Nephron progenitor cell (in vitro differentiated cells): ENCODE data around the gene SEZ6L.
A peak's percentile ranks its signal among the peaks of the same experiment; 100 is the strongest.

ENCODE experiments used
- DNase-seq: peaks from one replicate; pipeline ENCODE4 v3.0.0; 2021
- H3K27ac Mint-ChIP-seq: 2 replicates; pipeline ENCODE4 v1.8.0; 2021; ENCODE audit warnings: mild to moderate bottlenecking, moderate library complexity, mixed read lengths
- H3K27me3 Mint-ChIP-seq: 2 replicates; pipeline ENCODE4 v1.8.0; 2021; ENCODE audit warnings: mild to moderate bottlenecking, low read depth, mixed read lengths; ENCODE audit not compliant: poor library complexity
- H3K36me3 Mint-ChIP-seq: 2 replicates; pipeline ENCODE4 v1.8.0; 2021; ENCODE audit warnings: low read depth, mixed read lengths
- H3K4me1 Mint-ChIP-seq: 2 replicates; pipeline ENCODE4 v1.8.0; 2021; ENCODE audit warnings: mixed read lengths
- H3K4me3 Mint-ChIP-seq: 2 replicates; pipeline ENCODE4 v1.8.0; 2021; ENCODE audit warnings: mild to moderate bottlenecking, moderate library complexity, mixed read lengths
- H3K9me3 Mint-ChIP-seq: 2 replicates; pipeline ENCODE4 v1.8.0; 2021; ENCODE audit warnings: mild to moderate bottlenecking, moderate library complexity, mixed read lengths
- TF ChIP-seq, protein P1 (sequence below): fragments of 200-600 bp; sonication (generic); IDR thresholded peaks from 2 replicates; pipeline ENCODE4 v1.5.0; 2021; ENCODE audit warnings: antibody characterized with exemption

The SEZ6L gene

DNA sequence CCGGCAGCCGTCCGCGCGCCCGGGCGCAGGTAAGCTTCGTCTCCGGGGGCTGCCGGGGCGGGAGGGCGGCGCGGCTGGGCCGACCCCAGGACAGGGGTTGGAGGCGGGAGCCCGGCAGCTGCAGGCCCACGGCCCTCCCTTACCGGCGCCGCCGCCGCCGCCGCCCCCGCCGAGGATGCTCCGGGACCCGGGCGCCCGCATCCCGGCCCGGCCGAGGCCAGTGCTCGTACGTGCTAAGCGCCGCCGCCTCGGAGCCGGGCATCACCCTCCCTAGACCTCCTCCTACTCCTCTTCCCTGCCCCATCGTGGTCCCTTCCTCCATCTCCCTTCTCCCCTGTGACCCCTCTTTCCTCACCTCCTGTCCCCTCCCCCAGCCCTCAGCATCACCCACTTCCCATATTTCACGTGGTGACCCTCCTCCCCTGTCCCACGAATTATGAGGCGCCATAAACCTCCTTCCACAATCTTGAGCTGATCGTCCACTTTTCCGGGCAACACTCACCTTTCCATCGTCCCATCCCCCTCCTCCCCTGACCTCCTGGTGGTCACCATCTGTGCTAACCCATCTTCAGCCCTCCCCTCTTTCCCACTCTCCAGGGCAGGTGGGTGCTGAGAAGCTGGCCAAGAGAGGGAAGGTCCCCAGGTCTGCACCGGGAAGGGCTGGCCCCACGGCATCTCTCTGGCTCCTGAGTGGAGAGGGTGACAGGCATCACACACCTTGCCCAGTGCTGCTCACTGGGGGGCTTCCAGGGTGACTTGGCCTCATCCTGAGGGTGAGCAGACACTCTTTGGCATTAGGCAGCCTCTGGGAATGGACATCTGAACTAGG lies 260.4 kb downstream of the SEZ6L start:
- Mint-ChIP-seq H3K27ac (no peak overlapping the region), H3K4me3 (peak overlapping the region; percentile 87), H3K36me3 (no peaks in the 10 kb centered on the region), H3K4me1 (peaks cover 26% of the 10 kb centered on the region), H3K27me3 (peaks cover 56% of the 10 kb centered on the region), H3K9me3 (peaks cover 3% of the 10 kb centered on the region)
- peak; percentile 35 for DNase-seq
- TF ChIP-seq, protein P1, sequence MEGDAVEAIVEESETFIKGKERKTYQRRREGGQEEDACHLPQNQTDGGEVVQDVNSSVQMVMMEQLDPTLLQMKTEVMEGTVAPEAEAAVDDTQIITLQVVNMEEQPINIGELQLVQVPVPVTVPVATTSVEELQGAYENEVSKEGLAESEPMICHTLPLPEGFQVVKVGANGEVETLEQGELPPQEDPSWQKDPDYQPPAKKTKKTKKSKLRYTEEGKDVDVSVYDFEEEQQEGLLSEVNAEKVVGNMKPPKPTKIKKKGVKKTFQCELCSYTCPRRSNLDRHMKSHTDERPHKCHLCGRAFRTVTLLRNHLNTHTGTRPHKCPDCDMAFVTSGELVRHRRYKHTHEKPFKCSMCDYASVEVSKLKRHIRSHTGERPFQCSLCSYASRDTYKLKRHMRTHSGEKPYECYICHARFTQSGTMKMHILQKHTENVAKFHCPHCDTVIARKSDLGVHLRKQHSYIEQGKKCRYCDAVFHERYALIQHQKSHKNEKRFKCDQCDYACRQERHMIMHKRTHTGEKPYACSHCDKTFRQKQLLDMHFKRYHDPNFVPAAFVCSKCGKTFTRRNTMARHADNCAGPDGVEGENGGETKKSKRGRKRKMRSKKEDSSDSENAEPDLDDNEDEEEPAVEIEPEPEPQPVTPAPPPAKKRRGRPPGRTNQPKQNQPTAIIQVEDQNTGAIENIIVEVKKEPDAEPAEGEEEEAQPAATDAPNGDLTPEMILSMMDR = no peak

DNA sequence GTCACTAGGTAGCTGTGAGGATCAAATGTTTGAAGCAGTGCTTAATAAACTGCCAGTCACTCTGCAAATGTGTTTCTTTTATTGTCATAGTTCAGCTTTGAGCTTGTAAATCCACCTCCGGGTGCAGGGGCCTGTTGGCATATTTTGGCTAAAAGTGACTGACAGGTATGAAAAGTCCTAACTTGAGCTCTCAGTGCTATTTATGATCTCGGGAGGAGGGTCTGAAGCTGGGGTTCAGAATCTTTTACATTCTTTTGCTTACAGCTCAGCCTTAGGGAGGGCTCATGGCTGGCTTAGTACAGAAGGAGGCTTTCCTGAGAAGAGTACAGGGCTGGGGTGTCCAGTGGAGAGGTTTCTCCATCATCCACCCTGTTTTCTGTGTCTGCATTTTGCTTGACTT lies 261.3 kb downstream of the SEZ6L start:
- Mint-ChIP-seq H3K27ac (no peak overlapping the region), H3K36me3 (no peaks in the 10 kb centered on the region), H3K4me3 (peak overlapping the region; percentile 87), H3K9me3 (peaks cover 3% of the 10 kb centered on the region), H3K27me3 (peaks cover 48% of the 10 kb centered on the region), H3K4me1 (peaks cover 31% of the 10 kb centered on the region)
- TF ChIP-seq, protein P1 = no peak
- DNase-seq = no peak

DNA sequence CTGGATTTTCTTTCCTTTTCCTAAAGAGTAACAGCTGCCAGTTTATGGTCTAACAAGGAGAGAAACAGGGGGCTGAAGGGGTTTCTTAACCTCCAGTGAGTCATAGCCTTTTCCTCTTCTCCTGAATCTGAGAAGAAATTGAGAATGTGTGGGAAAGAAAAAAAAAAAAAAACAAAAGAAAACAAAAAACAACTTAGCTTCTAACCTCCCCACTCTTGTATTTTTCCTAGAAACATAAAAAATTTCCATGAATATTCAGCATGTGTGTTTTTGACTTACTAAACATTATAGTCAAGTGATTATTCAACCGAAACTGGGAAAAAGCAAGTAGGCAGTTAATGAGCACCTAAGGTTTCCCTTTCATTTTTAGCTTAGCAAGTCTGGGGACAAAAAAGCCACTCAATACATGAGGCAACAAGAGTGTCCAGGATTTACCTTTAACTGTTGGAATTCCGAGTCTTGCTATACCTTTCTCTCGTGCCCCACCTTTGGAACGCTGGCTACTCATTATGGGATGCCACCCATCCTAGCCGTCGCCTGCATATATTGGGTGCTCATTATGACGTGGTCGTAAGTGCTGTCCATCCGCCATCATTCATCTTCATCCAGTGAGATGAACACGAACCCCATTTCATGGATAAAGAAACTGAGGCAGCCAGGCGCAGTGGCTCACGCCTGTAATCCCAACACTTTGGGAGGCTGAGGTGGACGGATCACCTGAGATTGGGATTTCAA lies 262.2 kb downstream of the SEZ6L start:
- H3K4me1 Mint-ChIP-seq = peaks cover 31% of the 10 kb centered on the region
- TF ChIP-seq, protein P1 = no peak
- DNase-seq = no peak
- no peaks in the 10 kb centered on the region for H3K36me3 Mint-ChIP-seq
- H3K27ac Mint-ChIP-seq = no peak overlapping the region
- no peak overlapping the region for H3K4me3 Mint-ChIP-seq
- H3K27me3 Mint-ChIP-seq = peaks cover 40% of the 10 kb centered on the region
- peaks cover 3% of the 10 kb centered on the region for H3K9me3 Mint-ChIP-seq

DNA sequence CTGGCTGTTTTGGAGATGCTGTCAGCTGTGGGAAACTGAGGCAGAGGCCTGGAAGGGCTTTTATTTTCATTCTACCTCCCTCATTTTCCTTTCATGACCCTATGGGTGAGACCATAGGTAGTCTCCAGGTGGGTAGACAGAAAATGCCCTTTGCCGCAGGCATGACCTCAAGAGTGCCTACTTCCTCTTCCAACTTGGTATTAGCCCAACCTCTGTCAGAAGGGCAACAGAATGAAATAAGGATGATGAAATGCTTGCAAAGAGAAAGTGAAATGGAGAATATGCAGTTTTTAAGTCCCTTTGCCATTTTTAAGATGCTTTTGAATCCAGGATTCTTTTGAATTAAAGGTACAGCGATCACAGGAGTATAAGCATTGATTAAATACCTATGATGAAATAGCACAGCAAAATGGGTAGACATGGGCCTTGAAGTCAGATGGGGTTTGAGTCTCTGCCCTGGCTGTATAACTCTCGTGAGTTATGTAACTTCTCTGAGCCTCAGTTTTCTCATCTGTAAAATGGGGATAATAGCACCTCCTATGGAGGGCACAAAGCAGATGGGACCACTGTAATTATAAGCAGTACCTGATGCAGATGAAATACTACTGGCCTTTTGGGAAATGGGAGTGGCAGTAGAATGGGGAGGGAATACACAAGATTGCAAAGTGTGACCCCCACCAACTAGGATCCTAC lies 263.5 kb downstream of the SEZ6L start:
- no peak for DNase-seq
- TF ChIP-seq, protein P1 = no peak
- H3K36me3 Mint-ChIP-seq = no peaks in the 10 kb centered on the region
- H3K4me1 Mint-ChIP-seq = peaks cover 34% of the 10 kb centered on the region
- no peaks in the 10 kb centered on the region for H3K9me3 Mint-ChIP-seq
- no peak overlapping the region for H3K4me3 Mint-ChIP-seq
- H3K27ac Mint-ChIP-seq = no peak overlapping the region
- peaks cover 30% of the 10 kb centered on the region for H3K27me3 Mint-ChIP-seq
